Fibroblast of skin of right quadriceps (primary cell): ENCODE measurements around the gene UVSSA.
"Not testable (repeated sequence)": the region's sequence is repeated elsewhere in the genome, so short reads cannot be mapped to it uniquely, and the experiment has no call there.

Source experiments
- DNase-seq: peaks from one replicate; pipeline ENCODE4 v3.0.0-alpha.2; 2013

Gene UVSSA

GRCh38 chr4:1331591-1332353 is 15.2 kb upstream of the UVSSA start:
- DNase-seq, result no peak

- DNase-seq, result no peak
Observed at GRCh38 chr4:1332686-1333085, 14.3 kb upstream of the UVSSA start.

GRCh38 chr4:1333256-1333655 is 13.8 kb upstream of the UVSSA start:
- DNase-seq, result no peak

- DNase-seq, result not testable (repeated sequence)
Observed at GRCh38 chr4:1333851-1334578, 13.0 kb upstream of the UVSSA start.

- no peak for DNase-seq
Observed at GRCh38 chr4:1334579-1334895, 12.5 kb upstream of the UVSSA start.

- not testable (repeated sequence) for DNase-seq
Observed at GRCh38 chr4:1335193-1335883, 11.7 kb upstream of the UVSSA start.

GRCh38 chr4:1336088-1336491 is 10.9 kb upstream of the UVSSA start:
- peak; percentile 16 for DNase-seq

GRCh38 chr4:1337376-1337831 is 9.6 kb upstream of the UVSSA start:
- DNase-seq, result peak; percentile 26

- no peak for DNase-seq
Observed at GRCh38 chr4:1337951-1338751, 8.9 kb upstream of the UVSSA start.

- no peak for DNase-seq
Observed at GRCh38 chr4:1338752-1339414, 8.1 kb upstream of the UVSSA start.

GRCh38 chr4:1339489-1339888 is 7.5 kb upstream of the UVSSA start:
- no peak for DNase-seq

GRCh38 chr4:1340181-1340747 is 6.7 kb upstream of the UVSSA start:
- DNase-seq, result no peak

GRCh38 chr4:1340861-1341260 is 6.1 kb upstream of the UVSSA start:
- DNase-seq, result no peak

- no peak for DNase-seq
Observed at GRCh38 chr4:1342003-1342402, 5.0 kb upstream of the UVSSA start.

- no peak for DNase-seq
Observed at GRCh38 chr4:1344696-1345095, 2.3 kb upstream of the UVSSA start.

GRCh38 chr4:1345903-1346780 is 866 bp upstream of the UVSSA start:
- DNase-seq, result peak; percentile 47

- DNase-seq, result peak; percentile 75
Observed at GRCh38 chr4:1347410-1347864, 429 bp downstream of the UVSSA start.

GRCh38 chr4:1348014-1348513 is 1.1 kb downstream of the UVSSA start:
- DNase-seq, result no peak

- DNase-seq, result no peak
Observed at GRCh38 chr4:1348746-1349145, 1.7 kb downstream of the UVSSA start.

- no peak for DNase-seq
Observed at GRCh38 chr4:1349359-1350168, 2.6 kb downstream of the UVSSA start.
